ENCODE results near the gene TEX14. TPM values are rescaled to one million over a fixed set of nuclear protein-coding genes. Genes with fewer than 3 reads are reported as not detected.
"Not testable (repeated sequence)": the region's sequence is repeated elsewhere in the genome, so short reads cannot be mapped to it uniquely, and the experiment has no call there.

TEX14 gene
- total RNA-seq, 1 donor from 2014 or later: 0.34 TPM

DNA sequence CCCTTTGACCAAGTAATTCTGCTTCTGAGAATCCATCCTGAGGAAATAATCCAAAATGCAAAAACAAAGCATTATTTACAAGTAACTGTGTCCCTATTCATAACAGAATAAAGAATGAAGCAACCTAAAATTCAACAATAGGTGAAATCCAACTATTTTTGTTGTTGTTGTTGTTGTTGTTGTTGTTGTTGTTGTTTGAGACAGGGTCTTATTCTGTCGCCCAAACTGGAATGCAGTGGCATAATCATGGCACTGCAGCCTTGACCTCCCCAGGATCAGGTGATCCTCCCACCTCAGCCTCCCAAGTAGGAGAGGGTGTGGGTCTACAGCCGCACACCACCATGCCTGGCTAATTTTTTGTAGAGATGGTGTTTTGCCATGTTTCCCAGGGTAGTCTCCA is 101.5 kb downstream of the TEX14 start:
- Mint-ChIP-seq H3K36me3 (no peaks in the 10 kb centered on the region), H3K27me3 (ENCODE audit: low read depth) (peaks cover 2% of the 10 kb centered on the region), H3K4me1 (no peaks in the 10 kb centered on the region), H3K27ac (no peak overlapping the region), H3K9me3 (no peaks in the 10 kb centered on the region), H3K4me3 (no peak overlapping the region)
- DNase-seq (ENCODE audit: low spot score in 2 of 2, unreplicated experiment in 2 of 2): no peak
- TF ChIP-seq, protein P1, sequence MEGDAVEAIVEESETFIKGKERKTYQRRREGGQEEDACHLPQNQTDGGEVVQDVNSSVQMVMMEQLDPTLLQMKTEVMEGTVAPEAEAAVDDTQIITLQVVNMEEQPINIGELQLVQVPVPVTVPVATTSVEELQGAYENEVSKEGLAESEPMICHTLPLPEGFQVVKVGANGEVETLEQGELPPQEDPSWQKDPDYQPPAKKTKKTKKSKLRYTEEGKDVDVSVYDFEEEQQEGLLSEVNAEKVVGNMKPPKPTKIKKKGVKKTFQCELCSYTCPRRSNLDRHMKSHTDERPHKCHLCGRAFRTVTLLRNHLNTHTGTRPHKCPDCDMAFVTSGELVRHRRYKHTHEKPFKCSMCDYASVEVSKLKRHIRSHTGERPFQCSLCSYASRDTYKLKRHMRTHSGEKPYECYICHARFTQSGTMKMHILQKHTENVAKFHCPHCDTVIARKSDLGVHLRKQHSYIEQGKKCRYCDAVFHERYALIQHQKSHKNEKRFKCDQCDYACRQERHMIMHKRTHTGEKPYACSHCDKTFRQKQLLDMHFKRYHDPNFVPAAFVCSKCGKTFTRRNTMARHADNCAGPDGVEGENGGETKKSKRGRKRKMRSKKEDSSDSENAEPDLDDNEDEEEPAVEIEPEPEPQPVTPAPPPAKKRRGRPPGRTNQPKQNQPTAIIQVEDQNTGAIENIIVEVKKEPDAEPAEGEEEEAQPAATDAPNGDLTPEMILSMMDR (IDR thresholded peaks at IDR 0.05; ENCODE audit: unreplicated experiment): no peak

DNA sequence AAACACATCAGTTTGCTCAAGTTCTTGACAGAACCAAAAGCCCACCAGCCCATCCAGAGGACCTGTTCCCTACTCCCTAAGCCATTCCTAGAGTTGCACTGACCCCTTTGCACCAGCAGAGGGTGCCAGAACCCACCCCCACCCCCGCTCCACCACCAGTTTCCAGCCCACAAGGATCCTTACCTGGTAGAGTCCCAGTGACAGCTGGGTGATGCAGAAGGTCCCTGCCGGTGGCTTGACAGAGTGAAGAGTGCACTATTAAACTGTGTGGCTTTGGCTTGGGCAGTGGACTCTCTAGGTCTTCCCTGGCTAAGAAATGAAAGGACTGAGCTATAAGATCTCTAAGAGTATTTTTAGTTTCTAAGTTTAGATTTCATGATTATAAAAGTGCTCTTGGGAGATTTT is 104.1 kb downstream of the TEX14 start:
- Mint-ChIP-seq H3K4me3 (no peak overlapping the region), H3K27ac (no peak overlapping the region), H3K4me1 (no peaks in the 10 kb centered on the region), H3K9me3 (no peaks in the 10 kb centered on the region), H3K27me3 (ENCODE audit: low read depth) (peaks cover 2% of the 10 kb centered on the region), H3K36me3 (no peaks in the 10 kb centered on the region)
- TF ChIP-seq, protein P1 (IDR thresholded peaks at IDR 0.05; ENCODE audit: unreplicated experiment): peak; percentile 77
- peak; percentile 21 to 59 for DNase-seq (ENCODE audit: low spot score in 2 of 2, unreplicated experiment in 2 of 2)

DNA sequence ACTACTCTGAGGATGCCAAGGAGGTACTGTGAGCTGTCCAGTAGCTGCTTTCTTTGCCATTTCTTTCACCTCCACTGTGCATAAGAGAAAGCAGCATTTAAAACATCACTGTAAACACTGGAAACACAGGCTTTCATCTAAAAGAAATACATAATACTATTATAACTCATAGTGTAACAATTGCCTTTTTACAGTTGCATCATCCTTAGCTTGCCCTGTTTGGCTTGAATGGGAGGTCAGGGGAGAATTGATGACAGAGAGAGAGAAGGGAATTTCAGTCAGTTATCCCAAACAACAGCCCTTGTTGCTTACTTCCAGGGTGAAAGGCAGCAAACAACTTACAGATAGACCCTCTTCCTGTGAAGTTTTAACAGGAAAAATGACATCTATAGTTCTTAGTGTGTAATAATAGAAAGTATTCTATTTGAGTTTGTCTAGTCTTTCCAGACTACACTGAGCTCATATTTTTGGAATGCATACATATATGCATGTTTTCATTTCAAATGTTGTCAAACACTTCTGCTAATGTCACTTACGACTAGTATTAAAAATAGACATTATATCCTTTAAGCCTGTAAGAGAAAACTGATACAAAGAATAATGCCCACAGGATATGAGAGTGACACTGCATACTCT is 105.7 kb downstream of the TEX14 start:
- TF ChIP-seq, protein P1 (IDR thresholded peaks at IDR 0.05; ENCODE audit: unreplicated experiment): no peak
- no peak overlapping the region for H3K4me3 Mint-ChIP-seq
- H3K4me1 Mint-ChIP-seq: no peaks in the 10 kb centered on the region
- no peaks in the 10 kb centered on the region for H3K9me3 Mint-ChIP-seq
- H3K36me3 Mint-ChIP-seq: no peaks in the 10 kb centered on the region
- no peak for DNase-seq (ENCODE audit: low spot score in 2 of 2, unreplicated experiment in 2 of 2)
- no peak overlapping the region for H3K27ac Mint-ChIP-seq
- H3K27me3 Mint-ChIP-seq (ENCODE audit: low read depth): peaks cover 2% of the 10 kb centered on the region

DNA sequence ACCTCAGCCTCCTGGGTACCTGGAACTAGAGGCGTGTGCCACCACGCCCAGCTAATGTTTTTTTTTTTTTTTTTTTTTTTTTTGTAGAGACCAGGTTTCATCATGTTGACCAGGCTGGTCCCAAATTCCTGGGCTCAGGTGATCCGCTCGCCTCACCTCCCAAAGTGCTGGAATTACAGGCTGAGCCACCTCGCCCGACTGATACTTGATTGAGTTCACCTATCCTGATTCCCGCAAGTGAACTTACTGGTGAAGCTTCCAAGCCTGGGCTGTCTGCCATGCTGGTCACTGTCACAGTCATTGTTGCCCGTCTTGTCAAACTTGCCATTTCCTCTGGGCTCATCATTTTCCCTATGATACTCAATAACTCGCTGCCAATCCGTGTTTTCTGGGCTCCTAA is 106.3 kb downstream of the TEX14 start:
- TF ChIP-seq, protein P1 (IDR thresholded peaks at IDR 0.05; ENCODE audit: unreplicated experiment): no peak
- Mint-ChIP-seq H3K27ac (no peak overlapping the region), H3K27me3 (ENCODE audit: low read depth) (peaks cover 2% of the 10 kb centered on the region), H3K4me1 (no peaks in the 10 kb centered on the region), H3K36me3 (no peaks in the 10 kb centered on the region), H3K4me3 (no peak overlapping the region), H3K9me3 (no peaks in the 10 kb centered on the region)
- no peak for DNase-seq (ENCODE audit: low spot score in 2 of 2, unreplicated experiment in 2 of 2)

DNA sequence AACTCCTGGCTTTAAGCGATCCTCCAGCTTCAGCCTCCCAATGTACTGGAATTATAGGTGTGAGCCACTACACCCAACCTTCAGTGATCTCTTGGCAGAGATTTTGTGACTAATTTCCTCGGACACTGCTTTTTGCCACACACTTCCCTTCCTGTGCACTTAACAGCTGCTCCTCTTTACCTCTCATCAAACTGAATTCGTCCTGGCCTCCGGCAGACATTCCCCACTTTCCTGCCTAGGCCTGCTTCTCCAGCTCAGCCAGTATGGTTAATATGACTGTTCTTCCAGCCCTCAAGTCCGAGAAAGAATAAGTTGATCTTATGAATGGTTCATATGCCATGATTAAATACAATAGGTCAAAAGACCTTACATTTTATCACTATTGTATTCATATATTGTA is 108.4 kb downstream of the TEX14 start:
- H3K36me3 Mint-ChIP-seq: no peaks in the 10 kb centered on the region
- H3K4me3 Mint-ChIP-seq: no peak overlapping the region
- H3K27me3 Mint-ChIP-seq (ENCODE audit: low read depth): peaks cover 2% of the 10 kb centered on the region
- no peak overlapping the region for H3K27ac Mint-ChIP-seq
- TF ChIP-seq, protein P1 (IDR thresholded peaks at IDR 0.05; ENCODE audit: unreplicated experiment): no peak
- no peak for DNase-seq (ENCODE audit: low spot score in 2 of 2, unreplicated experiment in 2 of 2)
- no peaks in the 10 kb centered on the region for H3K4me1 Mint-ChIP-seq
- H3K9me3 Mint-ChIP-seq: no peaks in the 10 kb centered on the region

DNA sequence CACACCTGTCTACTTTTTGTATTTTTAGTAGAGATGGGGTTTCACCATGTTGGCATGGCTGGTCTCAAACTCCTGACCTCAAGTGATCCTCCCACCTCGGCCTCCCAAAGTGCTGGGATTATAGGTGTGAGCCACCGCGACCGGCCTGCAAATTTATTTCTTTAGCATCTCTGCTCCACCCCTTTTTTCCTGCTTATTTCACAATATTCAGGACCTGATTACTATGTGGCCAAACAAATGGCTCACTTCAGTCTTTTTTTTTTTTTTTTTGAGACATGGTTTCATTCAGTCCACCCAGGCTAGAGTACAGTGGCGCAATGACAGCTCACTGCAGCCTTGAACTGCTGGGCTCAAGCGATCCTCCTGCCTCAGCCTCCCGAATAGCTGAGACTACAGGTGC is 109.1 kb downstream of the TEX14 start:
- not testable (repeated sequence) for H3K9me3 Mint-ChIP-seq; H3K4me1 Mint-ChIP-seq; H3K27me3 Mint-ChIP-seq (ENCODE audit: low read depth); H3K36me3 Mint-ChIP-seq; DNase-seq (ENCODE audit: low spot score in 2 of 2, unreplicated experiment in 2 of 2); H3K27ac Mint-ChIP-seq; H3K4me3 Mint-ChIP-seq
